SU-DHL-6 (cell line): ENCODE data around the gene NUDT19.

Source experiments
- CTCF ChIP-seq: fragments of 200-600 bp; sonication (generic); IDR thresholded peaks from one replicate; pipeline ENCODE4 v1.5.1; 2017; ENCODE audit warnings: antibody characterized with exemption, mild to moderate bottlenecking, low read length, moderate library complexity; ENCODE audit not compliant: insufficient read depth, poor library complexity, severe bottlenecking
- EZH2phosphoT487 ChIP-seq: fragments of 200-600 bp; sonication (generic), shearing (Covaris generic); conservative IDR thresholded peaks from 2 replicates; pipeline ENCODE4 v1.6.1; 2018; ENCODE audit warnings: mild to moderate bottlenecking, antibody characterized with exemption, low read length, moderate library complexity, mixed read lengths

DNA sequence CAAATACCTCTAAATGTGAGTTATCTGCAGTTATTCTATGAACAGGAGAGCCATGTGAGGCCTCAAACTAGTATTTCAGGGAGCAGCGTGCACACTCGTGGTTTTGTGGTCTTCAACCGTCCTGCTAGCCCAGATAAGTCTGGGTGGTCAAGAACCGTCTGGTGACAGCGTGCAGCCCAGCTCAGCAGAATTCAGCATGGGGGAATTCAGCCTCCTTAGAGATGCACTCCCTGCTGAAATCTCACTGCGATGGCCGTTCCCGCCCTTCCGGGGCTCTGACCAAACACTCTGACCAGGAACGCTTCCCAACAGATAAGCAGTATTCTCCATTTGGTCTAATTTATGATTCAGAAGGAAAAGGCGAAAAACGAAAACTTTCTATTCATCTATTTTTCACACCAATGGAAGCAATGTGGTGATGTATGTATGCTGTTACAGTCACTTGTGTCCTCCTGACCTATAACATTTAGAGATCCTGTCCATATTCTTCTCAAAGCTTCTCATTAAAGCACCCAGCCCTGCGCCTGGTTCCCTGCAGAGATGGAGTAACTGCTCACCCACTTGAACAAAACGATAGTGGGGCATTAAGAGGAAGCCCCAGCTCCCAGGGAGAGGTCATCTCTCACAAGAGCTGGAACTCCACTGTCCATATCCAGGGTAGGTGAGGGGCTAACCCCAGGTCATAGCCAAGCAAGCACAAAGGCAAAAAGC lies 19.6 kb upstream of the NUDT19 start:
- no peak for TF ChIP-seq CTCF
- TF ChIP-seq EZH2phosphoT487: no peak
